Activated CD4-positive, alpha-beta T cell treated with anti-CD3 and anti-CD28 coated beads, Interleukin-10, Interleukin-2, amounts not matched to agents 100 ng/mL and 50 ng/mL, durations not matched to agents 16 hours and 8 hours (primary cell): ENCODE measurements around the gene KLHL8.
A peak's percentile ranks its signal among the peaks of the same experiment; 100 is the strongest.

Experiments used
- DNase-seq: peaks from one replicate; pipeline ENCODE4 v3.0.0-alpha.2; 2020

KLHL8 gene

GRCh38 chr4:87220094-87220822, at the start of gene KLHL8:
Gene KLHL8, minus strand, starts transcription at chr4:87220618. Its CDS starts 25,079 bp downstream, at chr4:87195539.
- DNase-seq = peak; percentile 93

- DNase-seq = peak; percentile 10
Observed at GRCh38 chr4:87270144-87270543, 49.7 kb upstream of the KLHL8 start.

GRCh38 chr4:87268411-87268810, 48.0 kb upstream of the KLHL8 start:
- DNase-seq = no peak

- DNase-seq = no peak
Observed at GRCh38 chr4:87266986-87267385, 46.6 kb upstream of the KLHL8 start.

- no peak for DNase-seq
Observed at GRCh38 chr4:87262886-87263285, 42.5 kb upstream of the KLHL8 start.

GRCh38 chr4:87260477-87260876, 40.1 kb upstream of the KLHL8 start:
- DNase-seq = no peak

- DNase-seq = no peak
Observed at GRCh38 chr4:87258677-87259076, 38.3 kb upstream of the KLHL8 start.

GRCh38 chr4:87257523-87257922, 37.1 kb upstream of the KLHL8 start:
- no peak for DNase-seq

- no peak for DNase-seq
Observed at GRCh38 chr4:87255755-87256154, 35.3 kb upstream of the KLHL8 start.

- DNase-seq = no peak
Observed at GRCh38 chr4:87251106-87251505, 30.7 kb upstream of the KLHL8 start.

GRCh38 chr4:87250294-87250693, 29.9 kb upstream of the KLHL8 start:
- no peak for DNase-seq

GRCh38 chr4:87249332-87250019, 29.1 kb upstream of the KLHL8 start:
- no peak for DNase-seq

GRCh38 chr4:87243426-87244053, 23.1 kb upstream of the KLHL8 start:
- no peak for DNase-seq

GRCh38 chr4:87241336-87241735, 20.9 kb upstream of the KLHL8 start:
- no peak for DNase-seq

- DNase-seq = no peak
Observed at GRCh38 chr4:87240341-87240740, 19.9 kb upstream of the KLHL8 start.

GRCh38 chr4:87239821-87240220, 19.4 kb upstream of the KLHL8 start:
- no peak for DNase-seq

GRCh38 chr4:87239194-87239593, 18.8 kb upstream of the KLHL8 start:
- no peak for DNase-seq

GRCh38 chr4:87236861-87237260, 16.4 kb upstream of the KLHL8 start:
- no peak for DNase-seq

GRCh38 chr4:87235020-87235671, 14.7 kb upstream of the KLHL8 start:
- no peak for DNase-seq

GRCh38 chr4:87232216-87232615, 11.8 kb upstream of the KLHL8 start:
- no peak for DNase-seq

GRCh38 chr4:87230806-87231205, 10.4 kb upstream of the KLHL8 start:
- no peak for DNase-seq

GRCh38 chr4:87229979-87230378, 9.6 kb upstream of the KLHL8 start:
- no peak for DNase-seq

GRCh38 chr4:87228262-87228860, 7.9 kb upstream of the KLHL8 start:
- no peak for DNase-seq
